Endothelial cell of umbilical vein (primary cell): Measurements from ENCODE around the gene ZNF474. TPM values are rescaled to one million over a fixed set of nuclear protein-coding genes. Genes with fewer than 3 reads are reported as not detected.

ENCODE experiments used
- BruUV-seq: library from RNA; stranded (reverse); fragments of 400-500 nt; replicated peaks from 2 replicates; lab custom pipeline; 2021; lab: Mats Ljungman, UMichigan
- CTCF ChIA-PET: fragments of 300-600, 350-600 bp; sonication (Branson Sonifier 250); formaldehyde crosslinking; loops from one replicate; lab custom pipeline; 2021; ENCODE audit warnings: antibody characterized with exemption, inconsistent platforms; lab: Charles Lee
- POLR2A ChIA-PET: fragments of 300-600, 350-600 bp; sonication (Branson Sonifier 250); formaldehyde crosslinking; loops from one replicate; lab custom pipeline; 2021; ENCODE audit warnings: antibody characterized with exemption, inconsistent platforms; lab: Charles Lee
- DNase-seq: peaks from one replicate; pipeline ENCODE4 v3.0.0-alpha.2; 2011; ENCODE audit warnings: low read depth, low spot score
- FAIRE-seq: peaks from 2 replicates; lab custom pipeline; 2011; peaks lifted over from hg19 to GRCh38; lab: Jason Lieb, UNC
- H2AFZ ChIP-seq: 2 replicates; pipeline ENCODE4 v1.6.0; 2012; ENCODE audit warnings: low read depth, low read length, control low read depth, inconsistent platforms
- H3K27ac ChIP-seq: 2 replicates; pipeline ENCODE4 v1.5.1; 2011; ENCODE audit warnings: low read depth, mild to moderate bottlenecking, control low read depth, low read length, moderate library complexity; ENCODE audit not compliant: insufficient read depth
- H3K27me3 ChIP-seq, 2 experiments: 2 replicates each; pipeline versions ENCODE4 v1.6.0 to v1.6.1; 2011; ENCODE audit warnings: low read length in 2 of 2, mixed read lengths in 1 of 2; ENCODE audit not compliant: control insufficient read depth in 2 of 2, insufficient read depth in 2 of 2
- H3K36me3 ChIP-seq, 2 experiments: 2 replicates in 1 of 2; 3 replicates in 1 of 2; pipeline ENCODE4 v1.5.1; 2011; ENCODE audit warnings: low read length in 2 of 2, mild to moderate bottlenecking in 1 of 2, moderate library complexity in 1 of 2; ENCODE audit not compliant: control insufficient read depth in 2 of 2, insufficient read depth in 2 of 2; ENCODE audit errors: extremely low read depth in 1 of 2
- H3K4me1 ChIP-seq: 3 replicates; pipeline ENCODE4 v1.5.1; 2011; ENCODE audit warnings: mild to moderate bottlenecking, low read length; ENCODE audit not compliant: control insufficient read depth, insufficient read depth; ENCODE audit errors: extremely low read depth
- H3K4me2 ChIP-seq: 2 replicates; pipeline ENCODE4 v1.6.1; 2011; ENCODE audit warnings: low read length, control low read depth, mixed read lengths; ENCODE audit not compliant: insufficient read depth
- H3K4me3 ChIP-seq, 3 experiments: fragments of 200-600 bp in 1 of 3; sonication (generic), shearing (Covaris generic) in 1 of 3; replicated peaks in 1 of 3; 2 replicates each; pipeline ENCODE4 v1.5.1; 2011 to 2016; ENCODE audit warnings: control low read depth in 3 of 3, low read length in 3 of 3, mild to moderate bottlenecking in 2 of 3, inconsistent platforms in 1 of 3, low read depth in 1 of 3, moderate library complexity in 1 of 3; ENCODE audit not compliant: insufficient read depth in 1 of 3
- H3K79me2 ChIP-seq: 2 replicates; pipeline ENCODE4 v1.6.0; 2012; ENCODE audit warnings: low read length, inconsistent platforms; ENCODE audit not compliant: control insufficient read depth, insufficient read depth
- H3K9ac ChIP-seq: replicated peaks from 2 replicates; pipeline ENCODE3; 2011; ENCODE audit warnings: low read length, control low read depth; ENCODE audit not compliant: insufficient read depth; ENCODE audit errors: extremely low read depth
- H3K9me1 ChIP-seq: replicated peaks from 3 replicates; pipeline ENCODE4 v1.6.0; 2011; ENCODE audit warnings: mild to moderate bottlenecking, low read length; ENCODE audit not compliant: control insufficient read depth, insufficient read depth; ENCODE audit errors: extremely low read depth
- H3K9me3 ChIP-seq: replicated peaks from 2 replicates; pipeline ENCODE4 v1.5.1; 2012; ENCODE audit warnings: low read length, inconsistent platforms; ENCODE audit not compliant: control insufficient read depth, insufficient read depth
- H4K20me1 ChIP-seq: replicated peaks from 2 replicates; pipeline ENCODE3; 2011; ENCODE audit warnings: mild to moderate bottlenecking, low read length; ENCODE audit not compliant: control insufficient read depth, insufficient read depth; ENCODE audit errors: extremely low read depth
- CTCF ChIP-seq, 2 donors: IDR thresholded peaks; 1 replicate in 1 of 2; 2 replicates in 1 of 2; pipeline ENCODE4 v1.5.1; 2011; ENCODE audit warnings: low read length in 2 of 2, mild to moderate bottlenecking in 2 of 2, moderate library complexity in 2 of 2, control low read depth in 1 of 2, inconsistent platforms in 1 of 2, low read depth in 1 of 2; ENCODE audit not compliant: insufficient read depth in 1 of 2; ENCODE audit errors: extremely low read depth in 1 of 2
- EZH2 ChIP-seq: IDR thresholded peaks from 2 replicates; pipeline ENCODE4 v1.6.1; 2012; ENCODE audit warnings: borderline replicate concordance, low read depth, mild to moderate bottlenecking, moderate library complexity, low read length, inconsistent platforms; ENCODE audit not compliant: severe bottlenecking
- JUN ChIP-seq: IDR thresholded peaks from 2 replicates; pipeline ENCODE4 v1.6.1; 2011; ENCODE audit warnings: borderline replicate concordance, low read depth; ENCODE audit not compliant: insufficient read length, insufficient read depth
- MAX ChIP-seq: IDR thresholded peaks from 2 replicates; pipeline ENCODE4 v1.6.1; 2011; ENCODE audit not compliant: insufficient read depth, insufficient read length
- MYC ChIP-seq: IDR thresholded peaks from one replicate; pipeline ENCODE4 v1.6.1; 2011; ENCODE audit warnings: mild to moderate bottlenecking, low read depth, low read length
- POLR2AphosphoS5 ChIP-seq: IDR thresholded peaks from 2 replicates; pipeline ENCODE4 v1.6.1; 2012; ENCODE audit warnings: low read depth, mild to moderate bottlenecking, control low read depth, low read length, moderate library complexity; ENCODE audit not compliant: insufficient read depth
- dilution Hi-C: fragments of 300-500 bp; cut with MboI; formaldehyde crosslinking; loops from one replicate; pipeline ENCODE4 v1.15.0; 2019; ENCODE audit warnings: low sequenced_read_pairs; ENCODE audit not compliant: extremely low pct_ligation_motif_present
- intact Hi-C: fragments of 100-400 bp; cut with micrococcal nuclease; formaldehyde crosslinking; loops from one replicate; pipeline ENCODE4 v1.10.0; 2022
- polyA plus RNA-seq, 4 experiments: library from polyadenylated mRNA; depleted of rRNA in 3 of 4; stranded (reverse) in 3 of 4; unstranded in 1 of 4; fragments of >200 nt; gene quantifications; 2 replicates each; pipeline versions ENCODE4 v1.2.1 to v1.2.3, GENCODE V29; 2011 to 2012; ENCODE audit warnings: missing spikeins in 1 of 4
- total RNA-seq: library from RNA; stranded (reverse); gene quantifications from 2 replicates; pipeline ENCODE4 v1.2.3, GENCODE V29; 2021

The ZNF474 gene
- total and polyA plus RNA-seq, 2 donors (not counting 3 experiments of a cell fraction or from before 2014, with no cell fraction given), result 0.03 TPM; not detected in 1

GRCh38 chr5:122190156-122190555, 60.8 kb downstream of the ZNF474 start:
- Histone ChIP-seq H3K4me3 (no peak overlapping the region), H4K20me1 (no peaks in the 10 kb centered on the region), H3K9me3 (no peaks in the 10 kb centered on the region), H3K9ac (no peak overlapping the region), H3K27ac (no peak overlapping the region), H3K27me3 (no peaks in the 10 kb centered on the region), H3K4me1 (peaks cover 14% of the 10 kb centered on the region), H3K36me3 (no peaks in the 10 kb centered on the region), H3K9me1 (no peaks in the 10 kb centered on the region), H3K4me2 (no peak overlapping the region), H2AFZ (no peak overlapping the region), H3K79me2 (no peaks in the 10 kb centered on the region)
- BruUV-seq, result no TSS peak
- intact Hi-C loops (loop anchor here (10.0 kb wide), 1 partner anchor 1155 kb away; no protein-coding TSS in a partner anchor), dilution Hi-C loops (loop anchor here (25.0 kb wide), 1 partner anchor 103 kb away; the partner anchor contains the start of gene LOX)
- DNase-seq (no peak), FAIRE-seq (no peak)
- ChIA-PET POLR2A (no interaction called here), CTCF (interaction anchor here (1.0 to 1.3 kb wide), 2 partner anchors 84 to 114 kb away, joined by 3 read pairs; no protein-coding TSS in a partner anchor)
- TF ChIP-seq POLR2AphosphoS5 (no peak), MAX (no peak), EZH2 (no peak), CTCF (IDR thresholded peaks at IDR 0.05; ENCODE audit: extremely low read depth in 1 of 2, insufficient read depth in 1 of 2, low read depth in 1 of 2, low read length in 2 of 2) (no peak), MYC (no peak), JUN (no peak)
